ENCODE data around the gene PRAMEF26. TPM values are rescaled to one million over a fixed set of nuclear protein-coding genes. Genes with fewer than 3 reads are reported as not detected.
"Not testable (repeated sequence)": the region's sequence is repeated elsewhere in the genome, so short reads cannot be mapped to it uniquely, and the experiment has no call there.

The PRAMEF26 gene
- not detected for total RNA-seq

DNA sequence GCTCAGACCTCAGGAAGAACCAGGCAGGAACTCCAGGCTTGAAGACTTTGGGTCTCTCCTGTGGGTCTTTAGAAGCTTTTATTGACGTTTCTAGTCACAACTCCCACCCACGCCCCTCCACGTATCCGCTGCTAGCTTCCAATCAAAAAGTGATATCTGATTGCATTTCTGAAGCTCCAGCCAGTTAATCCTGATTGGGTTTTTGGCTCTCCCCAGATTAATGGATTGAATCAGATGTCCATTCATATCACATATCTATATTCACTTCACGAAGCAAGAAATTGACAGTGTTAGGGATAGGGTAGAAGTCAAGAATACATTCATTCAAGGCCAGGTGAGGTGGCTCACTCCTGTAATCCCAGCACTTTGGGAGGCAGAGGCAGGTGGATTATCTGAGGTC, at the start of gene PRAMEF26:
TSS of gene PRAMEF26 (minus strand) at position 101 of the 400 bp plus-strand sequence. CDS start 2,914 bp downstream, outside the sequence.
- H3K27me3 Mint-ChIP-seq; DNase-seq; CTCF ChIA-PET; H3K27ac Mint-ChIP-seq; H3K36me3 Mint-ChIP-seq (ENCODE audit: low read depth); POLR2A ChIA-PET; H3K4me3 Mint-ChIP-seq; H3K9me3 Mint-ChIP-seq; H3K4me1 Mint-ChIP-seq: not testable (repeated sequence)

DNA sequence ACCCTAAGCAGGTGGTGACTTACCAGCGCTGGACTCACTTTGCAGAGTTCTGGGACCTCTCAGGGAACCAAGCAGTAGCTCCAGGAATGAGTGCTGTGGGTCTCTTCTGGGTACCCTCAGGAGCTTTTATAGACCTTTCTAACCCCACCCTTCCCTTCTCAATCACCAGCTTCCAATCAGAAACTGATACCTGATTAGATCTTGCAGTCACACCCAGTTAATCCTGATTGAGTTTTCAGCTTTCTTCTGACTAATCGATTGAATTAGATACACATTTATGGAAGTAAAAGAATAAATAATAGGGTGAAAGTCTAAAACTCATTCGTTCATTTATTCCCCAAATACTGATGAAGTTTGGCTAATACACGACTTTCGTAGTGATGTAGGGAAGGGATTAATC, 45.5 kb upstream of the PRAMEF26 start, which contains the start of gene PRAMEF13:
TSS of gene PRAMEF13 (minus strand) at position 101 of the 400 bp plus-strand sequence. CDS start 1,820 bp downstream, outside the sequence.
- DNase-seq; H3K27me3 Mint-ChIP-seq; H3K27ac Mint-ChIP-seq; H3K4me1 Mint-ChIP-seq; H3K4me3 Mint-ChIP-seq; CTCF ChIA-PET; H3K9me3 Mint-ChIP-seq; POLR2A ChIA-PET; H3K36me3 Mint-ChIP-seq (ENCODE audit: low read depth): not testable (repeated sequence)

DNA sequence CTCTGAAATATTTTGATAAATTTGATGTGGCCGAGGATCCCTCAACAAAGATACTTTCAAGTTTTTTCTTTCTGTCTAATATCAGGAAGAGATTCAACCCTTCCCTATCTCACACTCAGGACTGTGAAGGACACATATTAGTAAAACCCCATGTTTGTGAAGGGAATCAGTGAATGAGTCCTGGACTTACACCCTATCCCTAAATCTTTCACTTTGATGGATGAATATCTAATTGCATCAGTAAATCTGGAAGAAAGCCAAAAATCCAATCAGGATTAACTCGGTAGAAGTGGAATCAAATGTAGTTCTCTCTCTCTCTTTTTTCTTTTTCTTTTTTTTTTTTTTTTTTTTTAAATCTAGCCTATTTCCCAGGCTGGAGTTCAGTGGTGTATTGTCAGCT, 15.7 kb upstream of the PRAMEF26 start, which contains the start of gene PRAMEF9:
TSS of gene PRAMEF9 (plus strand) at position 301 of the 400 bp plus-strand sequence. CDS start 3,433 bp downstream, outside the sequence.
- H3K27me3 Mint-ChIP-seq; H3K9me3 Mint-ChIP-seq; POLR2A ChIA-PET; H3K4me1 Mint-ChIP-seq; DNase-seq; H3K36me3 Mint-ChIP-seq (ENCODE audit: low read depth); H3K4me3 Mint-ChIP-seq; H3K27ac Mint-ChIP-seq; CTCF ChIA-PET: not testable (repeated sequence)

DNA sequence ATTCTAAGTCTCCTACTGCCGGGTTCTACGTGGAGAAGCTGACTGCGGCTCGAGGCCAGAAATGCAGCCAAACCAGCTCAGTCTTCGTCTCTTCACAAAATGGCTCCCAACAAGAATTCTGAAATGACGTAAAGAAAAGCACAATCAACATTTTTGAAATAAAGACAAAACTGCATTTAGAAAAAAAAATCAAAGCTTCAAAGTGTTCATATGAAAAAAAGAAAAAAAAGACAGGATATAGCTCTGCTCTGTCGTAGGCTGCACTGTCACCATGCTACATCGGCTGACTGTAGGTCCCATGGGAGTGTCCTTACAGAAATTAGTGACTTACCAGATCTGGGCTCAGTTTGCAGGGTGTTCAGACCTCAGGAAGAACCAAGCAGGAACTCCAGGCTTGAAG, 9.7 kb upstream of the PRAMEF26 start, which contains the start of gene HNRNPCL4:
TSS of gene HNRNPCL4 (minus strand) at position 101 of the 400 bp plus-strand sequence. CDS start 164 bp downstream, outside the sequence.
- CTCF ChIA-PET; H3K4me3 Mint-ChIP-seq; H3K9me3 Mint-ChIP-seq; H3K27ac Mint-ChIP-seq; H3K27me3 Mint-ChIP-seq; H3K4me1 Mint-ChIP-seq; POLR2A ChIA-PET; DNase-seq; H3K36me3 Mint-ChIP-seq (ENCODE audit: low read depth): not testable (repeated sequence)

DNA sequence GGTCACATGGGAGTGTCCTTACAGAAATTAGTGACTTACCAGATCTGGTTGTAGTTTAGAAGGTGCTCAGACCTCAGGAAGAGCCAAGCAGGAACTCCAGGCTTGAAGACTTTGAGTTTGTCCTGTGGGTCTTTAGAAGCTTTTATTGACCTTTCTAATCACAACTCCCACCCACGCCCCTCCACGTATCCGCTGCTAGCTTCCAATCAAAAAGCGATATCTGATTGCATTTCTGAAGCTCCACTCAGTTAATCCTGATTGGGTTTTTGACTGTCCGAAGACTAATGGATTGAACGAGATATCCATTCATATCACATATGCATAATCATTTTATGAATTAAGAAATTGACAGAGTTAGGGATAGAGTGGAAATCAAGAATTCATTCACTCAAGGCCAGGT, 39.1 kb downstream of the PRAMEF26 start, which contains the start of gene HNRNPCL2:
TSS of gene HNRNPCL2 (minus strand) at position 101 of the 400 bp plus-strand sequence. CDS start 454 bp downstream, outside the sequence.
- H3K36me3 Mint-ChIP-seq (ENCODE audit: low read depth); CTCF ChIA-PET; H3K27me3 Mint-ChIP-seq: not testable (repeated sequence)

More for the DNA sequence above, 39.1 kb downstream of the PRAMEF26 start, which contains the start of gene HNRNPCL2:
- H3K9me3 Mint-ChIP-seq, POLR2A ChIA-PET, H3K4me1 Mint-ChIP-seq, H3K4me3 Mint-ChIP-seq, DNase-seq, H3K27ac Mint-ChIP-seq: not testable (repeated sequence)

Other genes starting within 250 kb of the PRAMEF26 start
- not detected for gene PRAMEF7, start 239.4 kb downstream of the PRAMEF26 start, total RNA-seq
- gene PRAMEF6, start 208.4 kb downstream of the PRAMEF26 start, total RNA-seq = not detected
- gene PRAMEF27, start 99.4 kb downstream of the PRAMEF26 start, total RNA-seq = not detected
- gene HNRNPCL3, start 95.2 kb downstream of the PRAMEF26 start, total RNA-seq = not detected
- not detected for gene PRAMEF25, start 85.2 kb downstream of the PRAMEF26 start, total RNA-seq
- not detected for gene HNRNPCL2, start 39.2 kb downstream of the PRAMEF26 start, total RNA-seq
- gene HNRNPCL4, start 9.6 kb upstream of the PRAMEF26 start, total RNA-seq = not detected
- not detected for gene PRAMEF9, start 15.8 kb upstream of the PRAMEF26 start, total RNA-seq
- gene PRAMEF13, start 45.4 kb upstream of the PRAMEF26 start, total RNA-seq = not detected
- not detected for gene PRAMEF18, start 70.1 kb upstream of the PRAMEF26 start, total RNA-seq
- gene PRAMEF5, start 98.2 kb upstream of the PRAMEF26 start, total RNA-seq = not detected
- gene PRAMEF8, start 129.1 kb upstream of the PRAMEF26 start, total RNA-seq = not detected
- gene PRAMEF33, start 147.5 kb upstream of the PRAMEF26 start, total RNA-seq = not detected
- gene PRAMEF15, start 159.6 kb upstream of the PRAMEF26 start, total RNA-seq = not detected
- not detected for gene PRAMEF14, start 191.1 kb upstream of the PRAMEF26 start, total RNA-seq
- not detected for gene PRAMEF19, start 215.9 kb upstream of the PRAMEF26 start, total RNA-seq
- not detected for gene PRAMEF17, start 233.6 kb upstream of the PRAMEF26 start, total RNA-seq